ENCODE results near the gene FCAR.
"Not testable (repeated sequence)": the region's sequence is repeated elsewhere in the genome, so short reads cannot be mapped to it uniquely, and the experiment has no call there.

The FCAR gene

GRCh38 chr19:54873990-54874389 is at the start of gene FCAR:
FCAR (plus strand) TSS chr19:54874235; CDS start chr19:54874290, 55 bp downstream.
- no peak for DNase-seq (ENCODE audit: low read depth)

GRCh38 chr19:54824416-54824815 is 49.6 kb upstream of the FCAR start:
- DNase-seq (ENCODE audit: low read depth): not testable (repeated sequence)

DNA sequence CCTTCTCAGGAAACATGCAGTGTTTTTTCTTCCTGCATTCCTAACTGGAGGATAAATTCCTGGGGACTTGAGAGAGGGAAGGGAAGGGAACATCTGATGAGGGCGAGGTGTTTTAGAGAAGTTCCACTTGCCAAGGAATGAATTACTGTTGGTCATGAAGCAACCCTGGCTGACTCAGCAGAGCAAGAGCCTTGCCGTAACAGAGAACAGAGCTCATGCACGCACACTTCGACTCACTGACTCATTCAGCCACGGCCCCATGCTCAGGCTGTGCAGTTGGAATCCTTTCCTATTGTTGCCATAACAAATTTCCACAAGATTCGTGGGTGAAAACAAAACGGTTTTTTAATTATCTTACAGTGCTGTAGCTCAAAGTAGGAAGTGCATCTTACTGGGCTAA is 48.7 kb upstream of the FCAR start:
- not testable (repeated sequence) for DNase-seq (ENCODE audit: low read depth)

DNA sequence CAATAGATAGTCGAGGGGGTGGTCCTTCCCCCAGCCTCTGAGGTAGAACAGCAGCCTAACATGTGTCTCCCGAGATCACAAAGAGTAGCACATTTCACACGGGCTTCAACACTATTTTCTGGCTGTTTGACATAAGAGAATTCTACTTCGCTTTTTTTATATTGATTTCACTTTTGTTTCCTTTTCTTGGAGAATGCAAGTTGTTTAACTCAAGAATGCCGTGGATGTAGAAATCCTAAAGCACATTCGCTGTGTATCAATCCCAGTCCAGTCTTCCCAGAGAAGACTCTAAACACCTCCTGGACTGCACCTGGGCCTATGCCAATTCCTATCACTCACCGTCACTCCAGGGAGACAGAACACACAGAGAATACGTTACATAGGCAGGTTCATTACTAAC is 46.0 kb upstream of the FCAR start:
- DNase-seq (ENCODE audit: low read depth): not testable (repeated sequence)

- DNase-seq (ENCODE audit: low read depth): not testable (repeated sequence)
These were observed 41.5 kb upstream of the FCAR start, which contains the start of gene KIR2DS4 for GRCh38 chr19:54832496-54832895. KIR2DS4 (plus strand) TSS chr19:54832676.

DNA sequence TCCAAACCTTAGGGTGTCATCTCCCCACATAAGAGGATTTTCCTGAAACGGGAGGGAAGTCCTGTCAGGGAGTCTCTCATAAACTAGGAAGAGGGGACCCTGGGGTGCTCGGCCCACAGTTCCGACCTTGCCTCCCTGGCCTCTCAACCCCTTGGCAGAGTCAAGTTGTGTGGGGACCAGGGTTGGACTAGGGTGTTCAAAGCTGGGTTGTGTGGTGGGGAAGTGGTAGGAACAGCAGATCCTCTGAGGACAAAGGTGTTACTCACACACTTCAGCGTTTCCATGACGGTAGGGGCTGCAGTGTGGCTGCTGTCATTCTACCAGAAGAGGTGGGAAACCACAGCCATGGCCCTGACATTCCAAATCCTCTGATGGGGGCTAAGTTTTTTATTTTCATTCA is 38.9 kb upstream of the FCAR start:
- DNase-seq (ENCODE audit: low read depth): not testable (repeated sequence)

DNA sequence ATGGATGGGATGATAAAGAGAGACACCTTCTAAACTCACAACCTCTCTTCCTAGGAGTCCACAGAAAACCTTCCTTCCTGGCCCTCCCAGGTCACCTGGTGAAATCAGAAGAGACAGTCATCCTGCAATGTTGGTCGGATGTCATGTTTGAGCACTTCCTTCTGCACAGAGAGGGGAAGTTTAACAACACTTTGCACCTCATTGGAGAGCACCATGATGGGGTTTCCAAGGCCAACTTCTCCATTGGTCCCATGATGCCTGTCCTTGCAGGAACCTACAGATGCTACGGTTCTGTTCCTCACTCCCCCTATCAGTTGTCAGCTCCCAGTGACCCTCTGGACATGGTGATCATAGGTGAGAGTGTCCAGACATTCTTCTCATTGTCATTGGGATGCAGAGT is 36.5 kb upstream of the FCAR start:
- DNase-seq (ENCODE audit: low read depth): not testable (repeated sequence)

DNA sequence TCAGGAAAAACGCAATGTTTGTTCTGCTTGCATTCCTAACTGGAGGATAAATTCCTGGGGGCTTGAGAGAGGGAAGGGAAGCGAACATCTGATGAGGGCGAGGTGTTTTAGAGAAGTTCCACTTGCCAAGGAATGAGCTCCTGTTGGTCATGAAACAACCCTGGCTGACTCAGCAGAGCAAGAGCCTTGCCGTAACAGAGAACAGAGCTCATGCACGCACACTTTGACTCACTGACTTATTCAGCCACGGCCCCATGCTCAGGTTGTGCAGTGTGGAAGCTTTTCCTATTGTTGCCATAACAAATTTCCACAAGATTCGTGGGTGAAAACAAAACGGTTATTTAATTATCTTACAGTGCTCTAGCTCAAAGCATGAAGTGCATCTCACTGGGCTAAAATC is 30.9 kb upstream of the FCAR start:
- not testable (repeated sequence) for DNase-seq (ENCODE audit: low read depth)

DNA sequence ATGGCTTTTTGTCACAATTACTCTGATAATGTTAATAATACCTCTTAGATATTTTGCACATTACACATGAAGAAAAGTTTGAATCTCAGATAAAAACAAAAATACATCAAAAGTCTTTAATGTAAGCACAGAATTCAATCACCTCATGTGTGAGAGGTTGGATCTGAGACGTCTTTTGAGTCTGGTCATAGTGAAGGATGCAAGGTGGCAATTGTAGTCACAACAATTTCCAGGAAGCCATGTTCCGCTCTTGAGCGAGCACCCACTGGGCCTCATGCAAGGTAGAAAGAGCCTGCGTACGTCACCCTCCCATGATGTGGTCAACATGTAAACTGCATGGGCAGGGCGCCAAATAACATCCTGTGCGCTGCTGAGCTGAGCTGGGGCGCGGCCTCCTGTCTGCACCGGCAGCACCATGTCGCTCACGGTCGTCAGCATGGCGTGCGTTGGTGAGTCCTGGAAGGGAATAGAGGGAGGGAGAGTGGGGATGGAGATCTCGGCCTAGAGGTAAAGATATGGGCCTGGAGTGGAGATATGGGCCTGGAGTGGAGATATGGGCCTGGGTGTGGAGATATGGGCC is 23.9 kb upstream of the FCAR start, which contains the start of gene KIR3DL2:
KIR3DL2 (plus strand) TSS at position 383 of the 580 bp plus-strand sequence; CDS start at position 416, 33 bp downstream.
- DNase-seq (ENCODE audit: low read depth): not testable (repeated sequence)

- no peak for DNase-seq (ENCODE audit: low read depth)
These were observed 23.1 kb upstream of the FCAR start for GRCh38 chr19:54850930-54851329.

GRCh38 chr19:54851353-54851752 is 22.7 kb upstream of the FCAR start:
- no peak for DNase-seq (ENCODE audit: low read depth)

GRCh38 chr19:54855241-54855640 is 18.8 kb upstream of the FCAR start:
- DNase-seq (ENCODE audit: low read depth): not testable (repeated sequence)

DNA sequence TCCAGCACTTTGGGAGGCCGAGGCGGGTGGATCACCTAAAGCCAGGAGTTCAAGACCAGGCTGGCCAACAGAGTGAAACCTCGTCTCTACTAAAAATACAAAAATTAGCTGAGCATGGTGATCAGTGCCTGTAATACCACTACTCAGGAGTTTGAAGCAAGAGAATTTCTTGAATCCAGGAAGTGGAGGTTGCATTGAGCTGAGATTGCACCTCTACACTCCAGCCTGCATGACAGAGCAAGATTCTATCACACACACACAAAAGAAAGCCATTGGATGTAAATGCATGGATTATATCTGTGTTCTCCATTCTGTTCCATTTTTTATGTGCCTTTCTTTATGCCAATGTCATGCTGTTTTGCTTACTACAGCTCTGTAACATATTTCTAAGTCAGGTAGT is 15.6 kb upstream of the FCAR start:
- DNase-seq (ENCODE audit: low read depth): not testable (repeated sequence)

GRCh38 chr19:54859421-54859820 is 14.6 kb upstream of the FCAR start:
- not testable (repeated sequence) for DNase-seq (ENCODE audit: low read depth)

DNA sequence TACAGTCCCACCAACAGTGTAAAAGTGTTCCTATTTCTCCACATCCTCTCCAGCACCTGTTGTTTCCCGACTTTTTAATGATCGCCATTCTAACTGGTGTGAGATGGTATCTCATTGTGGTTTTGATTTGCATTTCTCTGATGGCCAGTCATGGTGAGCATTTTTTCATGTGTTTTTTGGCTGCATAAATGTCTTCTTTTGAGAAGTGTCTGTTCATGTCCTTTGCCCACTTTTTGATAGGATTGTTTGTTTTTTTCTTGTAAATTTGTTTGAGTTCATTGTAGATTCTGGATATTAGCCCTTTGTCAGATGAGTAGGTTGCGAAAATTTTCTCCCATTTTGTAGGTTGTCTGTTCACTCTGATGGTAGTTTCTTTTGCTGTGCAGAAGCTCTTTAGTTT is 10.6 kb upstream of the FCAR start:
- not testable (repeated sequence) for DNase-seq (ENCODE audit: low read depth)

DNA sequence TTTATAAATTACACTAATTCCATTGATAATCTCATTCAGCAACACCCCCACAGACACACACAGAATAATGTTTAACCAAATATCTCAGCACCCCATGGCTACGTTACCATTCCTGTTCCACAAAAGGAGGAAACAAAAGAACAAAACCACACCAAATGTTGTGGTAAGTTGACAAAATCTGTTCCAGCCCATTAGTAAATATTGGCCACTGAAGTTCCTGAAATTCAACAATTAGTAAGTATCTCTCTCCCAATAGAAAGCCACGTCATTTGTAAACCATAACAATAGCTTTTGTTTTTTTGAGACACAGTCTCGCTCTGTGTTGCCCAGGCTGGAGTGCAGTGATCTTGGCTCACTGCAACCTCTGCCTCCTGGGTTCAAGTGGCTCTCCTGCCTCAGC is 2.3 kb upstream of the FCAR start:
- DNase-seq (ENCODE audit: low read depth): no peak

- DNase-seq (ENCODE audit: low read depth): no peak
These were observed 1.5 kb downstream of the FCAR start for GRCh38 chr19:54875506-54875905.

GRCh38 chr19:54877471-54877870 is 3.4 kb downstream of the FCAR start:
- DNase-seq (ENCODE audit: low read depth): no peak

- DNase-seq (ENCODE audit: low read depth): no peak
These were observed 7.8 kb downstream of the FCAR start for GRCh38 chr19:54881884-54882283.

GRCh38 chr19:54882758-54883157 is 8.7 kb downstream of the FCAR start:
- DNase-seq (ENCODE audit: low read depth): no peak

GRCh38 chr19:54883228-54883627 is 9.2 kb downstream of the FCAR start:
- no peak for DNase-seq (ENCODE audit: low read depth)

GRCh38 chr19:54888239-54888638 is 14.2 kb downstream of the FCAR start:
- DNase-seq (ENCODE audit: low read depth): no peak

DNA sequence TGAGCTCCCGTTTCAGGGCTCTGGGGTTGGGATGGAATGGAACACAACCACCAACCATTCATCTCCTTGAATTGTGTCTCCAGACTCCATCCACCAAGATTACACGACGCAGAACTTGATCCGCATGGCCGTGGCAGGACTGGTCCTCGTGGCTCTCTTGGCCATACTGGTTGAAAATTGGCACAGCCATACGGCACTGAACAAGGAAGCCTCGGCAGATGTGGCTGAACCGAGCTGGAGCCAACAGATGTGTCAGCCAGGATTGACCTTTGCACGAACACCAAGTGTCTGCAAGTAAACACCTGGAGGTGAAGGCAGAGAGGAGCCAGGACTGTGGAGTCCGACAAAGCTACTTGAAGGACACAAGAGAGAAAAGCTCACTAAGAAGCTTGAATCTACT is 15.5 kb downstream of the FCAR start:
- no peak for DNase-seq (ENCODE audit: low read depth)

- DNase-seq (ENCODE audit: low read depth): no peak
These were observed 19.4 kb downstream of the FCAR start for GRCh38 chr19:54893406-54893805.
